Measurements from ENCODE around the gene FAM32A. TPM values are rescaled to one million over a fixed set of nuclear protein-coding genes. Genes with fewer than 3 reads are reported as not detected.
A peak's percentile ranks its signal among the peaks of the same experiment; 100 is the strongest.

FAM32A gene
- total RNA-seq (2013): 189 TPM
- 100 to 1,000 TPM in 2 of 3 donors, 10 to 100 TPM in 1; 92.2 to 245 (median 219) TPM for polyA plus RNA-seq
- 49.2 and 105 TPM in 2 replicates for polyA minus RNA-seq
- 30.3 to 87.2 (median 45.6) reads per million in 11 experiments for total RNA-seq

DNA sequence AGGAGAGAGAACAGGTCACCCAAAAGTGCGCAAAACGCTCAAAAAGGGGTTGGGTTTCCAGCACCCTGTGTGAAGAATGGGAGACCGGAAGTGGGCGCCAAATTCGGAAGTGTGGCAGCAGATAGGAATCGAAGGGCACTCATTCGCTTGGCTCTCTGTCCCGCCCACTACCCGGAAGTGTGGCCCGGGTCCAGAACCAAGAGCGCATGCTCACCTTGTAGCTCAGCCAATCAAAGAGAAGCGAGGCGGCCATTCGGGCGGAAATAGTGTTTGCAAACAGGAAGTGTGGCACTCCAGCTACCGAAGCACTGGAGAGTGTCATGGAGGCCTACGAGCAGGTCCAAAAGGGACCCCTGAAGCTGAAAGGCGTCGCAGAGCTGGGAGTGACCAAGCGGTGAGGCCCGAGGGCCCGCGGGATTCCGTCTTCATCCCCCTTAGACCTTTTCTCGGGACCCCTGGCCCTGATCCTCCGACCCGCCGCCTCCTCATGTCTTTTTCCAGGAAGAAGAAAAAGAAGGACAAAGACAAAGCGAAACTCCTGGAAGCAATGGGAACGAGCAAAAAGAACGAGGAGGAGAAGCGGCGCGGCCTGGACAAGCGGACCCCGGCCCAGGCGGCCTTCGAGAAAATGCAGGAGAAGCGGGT lies at the start of gene FAM32A:
Gene FAM32A, plus strand, starts transcription at position 288 of the 645 bp plus-strand sequence. Its CDS starts 33 bp downstream, at position 321.
- Histone ChIP-seq H3K9me3 (replicated peaks in 1 of 2; ENCODE audit: control insufficient read depth in 1 of 2, insufficient read depth in 1 of 2, low read length in 2 of 2) (no peaks in the 10 kb centered on the region), H3K79me2 (ENCODE audit: insufficient read depth, low read length) (peaks cover 49% of the 10 kb centered on the region), H3K4me3 (replicated peaks in 1 of 3; ENCODE audit: low read depth in 2 of 3, low read length in 3 of 3) (peak within 1 kb of the TSS; percentile 66 to 97 (median 90)), H3K9ac (ENCODE audit: insufficient read depth, low read length, poor library complexity, severe bottlenecking) (peak within 1 kb of the TSS; percentile 91), H4K20me1 (ENCODE audit: insufficient read depth, low read length) (peaks cover 40% of the 10 kb centered on the region), H3K4me2 (replicated peaks; ENCODE audit: extremely low read depth, low read length, poor library complexity, severe bottlenecking) (peak within 1 kb of the TSS; percentile 92), H3K27ac (ENCODE audit: low read depth in 1 of 2, low read length in 2 of 2) (peak within 1 kb of the TSS; percentile 20 to 87), H3K27me3 (ENCODE audit: control insufficient read depth in 2 of 2, insufficient read depth in 2 of 2, low read length in 2 of 2) (no peaks in the 10 kb centered on the region), H3K36me3 (replicated peaks in 1 of 2; ENCODE audit: control insufficient read depth in 1 of 2, insufficient read depth in 2 of 2, low read length in 2 of 2) (peaks cover 21 to 35% of the 10 kb centered on the region in 2 donors), H2AFZ (ENCODE audit: insufficient read depth, low read depth, low read length, poor library complexity, severe bottlenecking) (peak within 1 kb of the TSS; percentile 91), H3K4me1 (ENCODE audit: control insufficient read depth in 1 of 2, insufficient read depth in 2 of 2, low read length in 2 of 2) (peaks cover 16 to 34% of the 10 kb centered on the region in 2 donors)
- DNase-seq: peak; percentile 99 to 100 (median 99)
- H3K4me1 Mint-ChIP-seq: peaks cover 27% of the 10 kb centered on the region
- peaks cover 27 to 42% of the 10 kb centered on the region in 2 donors for H3K36me3 Mint-ChIP-seq
- H3K27me3 Mint-ChIP-seq (ENCODE audit: low read depth in 3 of 3): no peaks in the 10 kb centered on the region
- peak within 1 kb of the TSS; percentile 94 to 97 (median 95) for H3K27ac Mint-ChIP-seq
- peak within 1 kb of the TSS; percentile 92 to 98 for H3K4me3 Mint-ChIP-seq
- H3K9me3 Mint-ChIP-seq: peaks cover 0 to 3% (median 0%) of the 10 kb centered on the region in 7 donors
- WGBS (ENCODE audit: insufficient coverage): 0% methylated on average over 39 of the region's 39 CpGs
- no peak for TF ChIP-seq CTCF (IDR thresholded peaks at IDR 0.05)
- intact Hi-C loops (cut with micrococcal nuclease): loop anchor here (2.0 to 10.0 kb wide), 3 partner anchors 74 to 560 kb away; partner anchors contain the start of gene RAB8A (in 1 of the 2)

GRCh38 chr19:16135430-16136127 lies 49.6 kb upstream of the FAM32A start:
- Histone ChIP-seq H2AFZ (ENCODE audit: insufficient read depth, low read depth, low read length, poor library complexity, severe bottlenecking) (no peak overlapping the region), H3K9me3 (replicated peaks in 1 of 2; ENCODE audit: control insufficient read depth in 1 of 2, insufficient read depth in 1 of 2, low read length in 2 of 2) (no peaks in the 10 kb centered on the region), H3K4me3 (replicated peaks in 1 of 3; ENCODE audit: low read depth in 2 of 3, low read length in 3 of 3) (no peak overlapping the region), H3K4me1 (ENCODE audit: control insufficient read depth in 1 of 2, insufficient read depth in 2 of 2, low read length in 2 of 2) (peaks cover 28 to 62% of the 10 kb centered on the region in 2 donors), H4K20me1 (ENCODE audit: insufficient read depth, low read length) (peaks cover 26% of the 10 kb centered on the region), H3K27me3 (ENCODE audit: control insufficient read depth in 2 of 2, insufficient read depth in 2 of 2, low read length in 2 of 2) (no peaks in the 10 kb centered on the region), H3K27ac (ENCODE audit: low read depth in 1 of 2, low read length in 2 of 2) (no peak overlapping the region), H3K4me2 (replicated peaks; ENCODE audit: extremely low read depth, low read length, poor library complexity, severe bottlenecking) (no peak overlapping the region), H3K9ac (ENCODE audit: insufficient read depth, low read length, poor library complexity, severe bottlenecking) (no peak overlapping the region), H3K36me3 (replicated peaks in 1 of 2; ENCODE audit: control insufficient read depth in 1 of 2, insufficient read depth in 2 of 2, low read length in 2 of 2) (peaks cover 38 to 40% of the 10 kb centered on the region in 2 donors), H3K79me2 (ENCODE audit: insufficient read depth, low read length) (peaks cover 100% of the 10 kb centered on the region)
- Mint-ChIP-seq H3K4me1 (peaks cover 58% of the 10 kb centered on the region), H3K4me3 (no peak overlapping the region), H3K27ac (peak overlapping the region in 4 of 7 donors; percentile 42 to 77 (median 74)), H3K9me3 (peaks cover 0 to 9% (median 0%) of the 10 kb centered on the region in 7 donors), H3K36me3 (peaks cover 40 to 41% of the 10 kb centered on the region in 2 donors), H3K27me3 (ENCODE audit: low read depth in 3 of 3) (peaks cover 0 to 2% (median 2%) of the 10 kb centered on the region in 3 donors)
- no peak for TF ChIP-seq CTCF (IDR thresholded peaks at IDR 0.05)
- no peak for DNase-seq
- intact Hi-C loops (cut with micrococcal nuclease): loop anchor here in 1 of 2 donors (5.0 kb wide), 1 partner anchor 42 kb away; no protein-coding TSS in a partner anchor
- 30% methylated on average over 3 of the region's 4 CpGs for WGBS (ENCODE audit: insufficient coverage)
